IPS-20b (cell line): Measurements from ENCODE around the gene NSUN6.

ENCODE experiments used
- H3K27ac ChIP-seq: one replicate; pipeline ENCODE4 v1.5.1; 2013; ENCODE audit warnings: low read length
- H3K27me3 ChIP-seq: 2 replicates; pipeline ENCODE4 v1.6.1; 2013; ENCODE audit warnings: mild to moderate bottlenecking, low read length, inconsistent platforms; ENCODE audit not compliant: insufficient read depth
- H3K36me3 ChIP-seq: 2 replicates; pipeline ENCODE4 v1.6.1; 2013; ENCODE audit warnings: low read depth, mild to moderate bottlenecking, inconsistent platforms, low read length, moderate library complexity; ENCODE audit not compliant: insufficient read depth
- H3K4me1 ChIP-seq: 2 replicates; pipeline ENCODE4 v1.6.1; 2013; ENCODE audit warnings: mild to moderate bottlenecking, control low read depth, inconsistent platforms, low read length, moderate library complexity; ENCODE audit not compliant: insufficient read depth
- H3K4me3 ChIP-seq: 2 replicates; pipeline ENCODE4 v1.5.1; 2013; ENCODE audit warnings: mild to moderate bottlenecking, low read length, inconsistent platforms
- H3K9ac ChIP-seq: 2 replicates; pipeline ENCODE4 v1.6.1; 2013; ENCODE audit warnings: low read depth, mild to moderate bottlenecking, inconsistent platforms, low read length, moderate library complexity
- H3K9me3 ChIP-seq: 2 replicates; pipeline ENCODE4 v1.6.1; 2013; ENCODE audit warnings: mild to moderate bottlenecking, low read depth, low read length, inconsistent platforms; ENCODE audit not compliant: insufficient read depth

NSUN6 gene

GRCh38 chr10:18549105-18549504, 102.3 kb downstream of the NSUN6 start:
- Histone ChIP-seq H3K4me3 (no peak overlapping the region), H3K27me3 (no peaks in the 10 kb centered on the region), H3K4me1 (no peaks in the 10 kb centered on the region), H3K36me3 (peaks cover 37% of the 10 kb centered on the region), H3K9me3 (peaks cover 13% of the 10 kb centered on the region), H3K27ac (no peak overlapping the region), H3K9ac (no peak overlapping the region)

GRCh38 chr10:18545621-18546305, 105.6 kb downstream of the NSUN6 start:
- H3K4me1 ChIP-seq = no peaks in the 10 kb centered on the region
- H3K27me3 ChIP-seq = no peaks in the 10 kb centered on the region
- H3K27ac ChIP-seq = no peak overlapping the region
- H3K36me3 ChIP-seq = peaks cover 27% of the 10 kb centered on the region
- no peaks in the 10 kb centered on the region for H3K9me3 ChIP-seq
- no peak overlapping the region for H3K4me3 ChIP-seq
- H3K9ac ChIP-seq = no peak overlapping the region

GRCh38 chr10:18542832-18543231, 108.6 kb downstream of the NSUN6 start:
- peaks cover 44% of the 10 kb centered on the region for H3K36me3 ChIP-seq
- H3K9ac ChIP-seq = no peak overlapping the region

GRCh38 chr10:18540195-18540594, 111.2 kb downstream of the NSUN6 start:
- Histone ChIP-seq H3K36me3 (peaks cover 50% of the 10 kb centered on the region), H3K27ac (no peak overlapping the region), H3K4me1 (no peaks in the 10 kb centered on the region), H3K27me3 (no peaks in the 10 kb centered on the region), H3K9ac (no peak overlapping the region), H3K9me3 (no peaks in the 10 kb centered on the region), H3K4me3 (no peak overlapping the region)

More at GRCh38 chr10:18542832-18543231, 108.6 kb downstream of the NSUN6 start:
- no peak overlapping the region for H3K27ac ChIP-seq
- H3K9me3 ChIP-seq = no peaks in the 10 kb centered on the region
- no peaks in the 10 kb centered on the region for H3K4me1 ChIP-seq
- H3K27me3 ChIP-seq = no peaks in the 10 kb centered on the region
- no peak overlapping the region for H3K4me3 ChIP-seq

- no peak overlapping the region for H3K9ac ChIP-seq
- no peak overlapping the region for H3K27ac ChIP-seq
- H3K9me3 ChIP-seq = no peaks in the 10 kb centered on the region
- no peaks in the 10 kb centered on the region for H3K4me1 ChIP-seq
- no peak overlapping the region for H3K4me3 ChIP-seq
- H3K27me3 ChIP-seq = no peaks in the 10 kb centered on the region
- peaks cover 50% of the 10 kb centered on the region for H3K36me3 ChIP-seq
Measured at GRCh38 chr10:18539335-18539734, 112.1 kb downstream of the NSUN6 start.

- H3K4me3 ChIP-seq = no peak overlapping the region
Measured at GRCh38 chr10:18533896-18534295, 117.5 kb downstream of the NSUN6 start.

GRCh38 chr10:18532881-18533535, 118.4 kb downstream of the NSUN6 start:
- Histone ChIP-seq H3K9me3 (no peaks in the 10 kb centered on the region; the same call in 1 of the 2 replicates), H3K9ac (no peak overlapping the region), H3K27me3 (no peaks in the 10 kb centered on the region), H3K4me1 (no peaks in the 10 kb centered on the region), H3K36me3 (peaks cover 15% of the 10 kb centered on the region), H3K27ac (no peak overlapping the region), H3K4me3 (no peak overlapping the region)

More at GRCh38 chr10:18533896-18534295, 117.5 kb downstream of the NSUN6 start:
- Histone ChIP-seq H3K9ac (no peak overlapping the region), H3K4me1 (no peaks in the 10 kb centered on the region), H3K27ac (no peak overlapping the region), H3K36me3 (peaks cover 21% of the 10 kb centered on the region), H3K27me3 (no peaks in the 10 kb centered on the region), H3K9me3 (no peaks in the 10 kb centered on the region; the same call in 1 of the 2 replicates)

GRCh38 chr10:18528292-18528691, 123.1 kb downstream of the NSUN6 start:
- no peak overlapping the region for H3K27ac ChIP-seq
- peaks cover 4% of the 10 kb centered on the region; the same call in 1 of the 2 replicates for H3K36me3 ChIP-seq
- no peak overlapping the region for H3K4me3 ChIP-seq
- H3K9ac ChIP-seq = no peak overlapping the region
- no peaks in the 10 kb centered on the region; the same call in 1 of the 2 replicates for H3K9me3 ChIP-seq
- H3K27me3 ChIP-seq = no peaks in the 10 kb centered on the region
- no peaks in the 10 kb centered on the region for H3K4me1 ChIP-seq

- H3K36me3 ChIP-seq = peaks cover 4% of the 10 kb centered on the region; the same call in 1 of the 2 replicates
- no peaks in the 10 kb centered on the region; the same call in 1 of the 2 replicates for H3K9me3 ChIP-seq
- no peaks in the 10 kb centered on the region for H3K4me1 ChIP-seq
- no peaks in the 10 kb centered on the region for H3K27me3 ChIP-seq
- H3K9ac ChIP-seq = no peak overlapping the region
- no peak overlapping the region for H3K4me3 ChIP-seq
- no peak overlapping the region for H3K27ac ChIP-seq
Measured at GRCh38 chr10:18527687-18528086, 123.7 kb downstream of the NSUN6 start.

- H3K27ac ChIP-seq = no peak overlapping the region
- no peaks in the 10 kb centered on the region for H3K4me1 ChIP-seq
- no peak overlapping the region for H3K9ac ChIP-seq
- no peaks in the 10 kb centered on the region for H3K27me3 ChIP-seq
- H3K4me3 ChIP-seq = no peak overlapping the region
- no peaks in the 10 kb centered on the region for H3K9me3 ChIP-seq
- H3K36me3 ChIP-seq = no peaks in the 10 kb centered on the region
Measured at GRCh38 chr10:18523858-18524257, 127.5 kb downstream of the NSUN6 start.

GRCh38 chr10:18523025-18523424, 128.4 kb downstream of the NSUN6 start:
- Histone ChIP-seq H3K36me3 (no peaks in the 10 kb centered on the region), H3K4me1 (no peaks in the 10 kb centered on the region), H3K27me3 (no peaks in the 10 kb centered on the region), H3K4me3 (no peak overlapping the region), H3K27ac (no peak overlapping the region), H3K9me3 (no peaks in the 10 kb centered on the region), H3K9ac (no peak overlapping the region)

- Histone ChIP-seq H3K9me3 (no peaks in the 10 kb centered on the region), H3K36me3 (no peaks in the 10 kb centered on the region), H3K27ac (no peak overlapping the region), H3K9ac (no peak overlapping the region), H3K4me1 (no peaks in the 10 kb centered on the region), H3K4me3 (no peak overlapping the region), H3K27me3 (no peaks in the 10 kb centered on the region)
Measured at GRCh38 chr10:18516851-18517250, 134.5 kb downstream of the NSUN6 start.
